GM12872 (cell line): Measurements from ENCODE around the gene VAMP5.

Source experiments
- CTCF ChIP-seq: IDR thresholded peaks from 3 replicates; pipeline ENCODE4 v1.5.1; 2011; ENCODE audit warnings: low read depth, mild to moderate bottlenecking, low read length, moderate library complexity; ENCODE audit not compliant: insufficient read depth

VAMP5 gene

GRCh38 chr2:85557130-85557529 lies 27.1 kb upstream of the VAMP5 start:
- TF ChIP-seq CTCF: no peak

GRCh38 chr2:85558160-85558559 lies 26.1 kb upstream of the VAMP5 start:
- TF ChIP-seq CTCF: no peak

- TF ChIP-seq CTCF: no peak
Measured at GRCh38 chr2:85560812-85561279, 23.4 kb upstream of the VAMP5 start.

GRCh38 chr2:85561280-85562212 lies 22.7 kb upstream of the VAMP5 start, which contains the start of gene GGCX:
GGCX (minus strand) TSS chr2:85561493; CDS start chr2:85561428, 65 bp downstream.
- TF ChIP-seq CTCF: no peak

- no peak for TF ChIP-seq CTCF
Measured at GRCh38 chr2:85564144-85564563, 20.1 kb upstream of the VAMP5 start.

GRCh38 chr2:85566265-85566664 lies 18.0 kb upstream of the VAMP5 start:
- TF ChIP-seq CTCF: no peak

GRCh38 chr2:85575739-85576138 lies 8.5 kb upstream of the VAMP5 start:
- TF ChIP-seq CTCF: no peak
